ENCODE data around the gene MYO18A. TPM values are rescaled to one million over a fixed set of nuclear protein-coding genes. Genes with fewer than 3 reads are reported as not detected.
A peak's percentile ranks its signal among the peaks of the same experiment; 100 is the strongest.

Gene MYO18A
- total RNA-seq, 2 donors from 2014 or later, result 45.4 to 73.2 TPM

DNA sequence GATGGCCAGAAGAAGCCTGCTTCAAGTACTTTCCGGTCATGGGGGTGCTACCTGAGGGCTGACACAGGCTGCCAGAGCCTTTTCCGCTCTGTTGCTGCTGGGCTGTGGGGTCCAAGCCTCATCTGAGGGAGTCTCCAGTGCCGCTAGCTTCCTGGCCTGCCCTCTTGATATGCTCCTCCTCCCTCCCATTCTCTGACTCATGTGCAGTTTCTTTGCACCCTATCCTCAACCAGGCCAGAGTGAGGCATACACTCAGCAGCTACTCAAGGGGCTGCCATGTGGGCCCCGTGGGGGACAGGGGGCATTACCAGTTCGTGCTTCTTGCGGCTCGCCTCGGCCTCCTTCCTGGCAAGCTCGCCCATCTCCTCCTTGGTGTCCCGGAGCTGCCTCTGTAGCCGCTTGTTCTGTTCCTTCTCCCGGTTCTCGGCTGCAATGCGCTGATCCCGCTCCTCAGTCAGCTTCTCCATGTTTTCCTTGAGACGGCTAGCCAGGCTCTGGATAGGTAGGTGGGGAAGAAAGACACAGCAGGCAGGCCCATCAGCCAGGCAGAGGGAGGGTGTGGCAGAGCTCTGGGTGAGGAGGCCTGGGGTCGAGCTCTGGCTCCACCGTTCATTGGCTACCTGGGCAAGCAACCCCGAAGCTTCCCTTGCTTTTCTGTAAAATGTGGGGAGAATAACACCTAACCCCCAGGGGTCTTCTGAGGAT is 93.4 kb downstream of the MYO18A start:
- Histone ChIP-seq H3K4me1 (no peaks in the 10 kb centered on the region), H3K27ac (no peak overlapping the region), H3K36me3 (replicated peaks in 1 of 2; ENCODE audit: insufficient read depth in 1 of 2, low read depth in 2 of 2) (peaks cover 0 to 34% of the 10 kb centered on the region in 2 donors), H3K27me3 (no peaks in the 10 kb centered on the region), H3K9me3 (no peaks in the 10 kb centered on the region), H3K4me3 (no peak overlapping the region)
- DNase-seq (no peak), ATAC-seq (no peak)
- no peak for TF ChIP-seq POLR2A (IDR thresholded peaks at IDR 0.05)
- TF ChIP-seq CTCF (IDR thresholded peaks at IDR 0.05), result no peak
- intact Hi-C loops (cut with DNase I), result no loop called here
- WGBS, 2 donors, result 92 to 96% methylated on average over 6 to 19 of the region's 19 CpGs

DNA sequence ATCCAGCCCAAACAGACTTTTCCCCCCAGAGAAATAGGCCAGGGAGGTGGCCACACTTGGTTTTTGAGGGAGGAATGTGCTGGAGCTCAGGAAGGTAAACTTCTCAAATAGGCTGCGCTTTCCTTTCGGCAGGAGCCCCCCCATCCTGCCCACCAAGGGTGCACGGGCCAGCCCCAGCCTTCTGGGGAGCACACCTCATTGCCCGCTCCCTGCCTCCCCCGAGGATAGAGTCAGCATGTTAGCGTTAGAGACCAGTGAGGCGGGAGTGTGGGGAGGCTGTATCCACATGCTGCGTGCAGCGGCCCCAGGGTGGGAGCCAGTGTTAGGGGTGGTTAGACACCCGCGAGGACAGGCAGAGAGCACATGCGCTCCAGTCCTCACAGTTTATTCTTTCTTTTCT is 95.0 kb downstream of the MYO18A start:
- no peak for TF ChIP-seq CTCF (IDR thresholded peaks at IDR 0.05)
- no peak for TF ChIP-seq POLR2A (IDR thresholded peaks at IDR 0.05)
- H3K27ac ChIP-seq, result peak overlapping the region in 1 of 4 donors; percentile 15
- H3K36me3 ChIP-seq (replicated peaks in 1 of 2; ENCODE audit: insufficient read depth in 1 of 2, low read depth in 2 of 2), result peaks cover 0 to 30% of the 10 kb centered on the region in 2 donors
- WGBS, 2 donors, result 82 to 93% methylated on average over 12 of the region's 12 CpGs
- no peaks in the 10 kb centered on the region for H3K27me3 ChIP-seq
- ATAC-seq (no peak), DNase-seq (no peak)
- intact Hi-C loops (cut with DNase I), result no loop called here
- no peak overlapping the region for H3K4me3 ChIP-seq
- H3K4me1 ChIP-seq, result no peaks in the 10 kb centered on the region
- no peaks in the 10 kb centered on the region for H3K9me3 ChIP-seq

GRCh38 chr17:29084541-29085146 is 95.6 kb downstream of the MYO18A start:
- DNase-seq (peak in 3 of 4 donors; percentile 61 to 70 (median 67)), ATAC-seq (no peak)
- Histone ChIP-seq H3K27ac (peak overlapping the region in 1 of 4 donors; percentile 15), H3K27me3 (no peaks in the 10 kb centered on the region), H3K4me1 (no peaks in the 10 kb centered on the region), H3K9me3 (no peaks in the 10 kb centered on the region), H3K36me3 (replicated peaks in 1 of 2; ENCODE audit: insufficient read depth in 1 of 2, low read depth in 2 of 2) (peaks cover 0 to 31% of the 10 kb centered on the region in 2 donors), H3K4me3 (no peak overlapping the region)
- no peak for TF ChIP-seq POLR2A (IDR thresholded peaks at IDR 0.05)
- no peak for TF ChIP-seq CTCF (IDR thresholded peaks at IDR 0.05)
- intact Hi-C loops (cut with DNase I), result no loop called here
- 74 to 78% methylated on average over 21 of the region's 21 CpGs for WGBS, 2 donors

- TF ChIP-seq CTCF (IDR thresholded peaks at IDR 0.05), result no peak
- TF ChIP-seq POLR2A (IDR thresholded peaks at IDR 0.05), result no peak
- ATAC-seq (no peak), DNase-seq (no peak)
- intact Hi-C loops (cut with DNase I), result no loop called here
- no peaks in the 10 kb centered on the region for H3K9me3 ChIP-seq
- 90% methylated on average over 14 of the region's 14 CpGs for WGBS, 2 donors
- no peak overlapping the region for H3K4me3 ChIP-seq
- H3K27ac ChIP-seq, result no peak overlapping the region
- peaks cover 0 to 19% of the 10 kb centered on the region in 2 donors for H3K36me3 ChIP-seq (replicated peaks in 1 of 2; ENCODE audit: insufficient read depth in 1 of 2, low read depth in 2 of 2)
- H3K4me1 ChIP-seq, result no peaks in the 10 kb centered on the region
- H3K27me3 ChIP-seq, result no peaks in the 10 kb centered on the region
Measured at GRCh38 chr17:29080965-29081364, 99.2 kb downstream of the MYO18A start.
